Loucy (cell line): Measurements from ENCODE around the gene ST14.

Experiments used
- H2AFZ ChIP-seq: fragments of 200-600 bp; sonication (generic); 2 replicates; pipeline ENCODE4 v1.6.0; 2016; ENCODE audit warnings: antibody characterized with exemption, mild to moderate bottlenecking, low read length, moderate library complexity
- H3F3A ChIP-seq: fragments of 200-600 bp; 2 replicates; pipeline ENCODE4 v1.6.0; 2016; ENCODE audit warnings: antibody characterized with exemption, low read depth, mild to moderate bottlenecking
- H3K27me3 ChIP-seq: fragments of 200-600 bp; sonication (generic); 2 replicates; pipeline ENCODE4 v1.6.1; 2014; ENCODE audit warnings: low read length, mild to moderate bottlenecking; ENCODE audit not compliant: insufficient read depth, poor library complexity, severe bottlenecking
- H3K36me3 ChIP-seq: fragments of 200-600 bp; sonication (generic); 2 replicates; pipeline ENCODE4 v1.6.1; 2016; ENCODE audit warnings: low read length; ENCODE audit not compliant: insufficient read depth
- H3K4me1 ChIP-seq: fragments of 200-600 bp; sonication (generic); 2 replicates; pipeline ENCODE4 v1.5.1; 2014; ENCODE audit warnings: low read length, mild to moderate bottlenecking; ENCODE audit not compliant: insufficient read depth, poor library complexity, severe bottlenecking
- H3K4me2 ChIP-seq: fragments of 200-600 bp; sonication (generic); 2 replicates; pipeline ENCODE4 v1.6.0; 2014; ENCODE audit warnings: antibody characterized with exemption, low read length, low read depth, mild to moderate bottlenecking; ENCODE audit not compliant: poor library complexity, severe bottlenecking
- H3K4me3 ChIP-seq: fragments of 200-600 bp; sonication (generic); 2 replicates; pipeline ENCODE4 v1.5.1; 2014; ENCODE audit warnings: low read length, mild to moderate bottlenecking, mixed read lengths; ENCODE audit not compliant: poor library complexity, severe bottlenecking
- H3K79me2 ChIP-seq: fragments of 200-600 bp; sonication (generic); 2 replicates; pipeline ENCODE4 v1.6.1; 2014; ENCODE audit warnings: low read length; ENCODE audit not compliant: insufficient read depth
- H3K9ac ChIP-seq: fragments of 200-600 bp; sonication (generic); 2 replicates; pipeline ENCODE4 v1.6.0; 2014; ENCODE audit warnings: mild to moderate bottlenecking, low read depth, low read length, moderate library complexity; ENCODE audit not compliant: poor library complexity, severe bottlenecking
- H3K9me2 ChIP-seq: fragments of 200-600 bp; sonication (generic); replicated peaks from 2 replicates; pipeline ENCODE4 v1.6.1; 2016; ENCODE audit warnings: low read depth, low read length, mixed read lengths
- H3K9me3 ChIP-seq: fragments of 200-600 bp; sonication (generic); 2 replicates; pipeline ENCODE4 v1.6.1; 2014; ENCODE audit warnings: mild to moderate bottlenecking, antibody characterized with exemption, low read length, low read depth; ENCODE audit not compliant: insufficient read depth
- H4K20me1 ChIP-seq: fragments of 200-600 bp; sonication (generic); 2 replicates; pipeline ENCODE4 v1.6.0; 2014; ENCODE audit warnings: antibody characterized with exemption, low read length, mild to moderate bottlenecking; ENCODE audit not compliant: insufficient read depth, poor library complexity, severe bottlenecking
- CTCF ChIP-seq: fragments of 200-600 bp; sonication (generic); conservative IDR thresholded peaks from 2 replicates; pipeline ENCODE4 v1.5.1; 2014; ENCODE audit warnings: mild to moderate bottlenecking, antibody characterized with exemption, low read length
- EZH2phosphoT487 ChIP-seq: fragments of 200-600 bp; IDR thresholded peaks from 2 replicates; pipeline ENCODE4 v1.6.1; 2018; ENCODE audit warnings: antibody characterized with exemption, mild to moderate bottlenecking, moderate library complexity, borderline replicate concordance

Gene ST14

GRCh38 chr11:130211144-130211543 lies 51.6 kb downstream of the ST14 start:
- H3K9me3 ChIP-seq, result no peaks in the 10 kb centered on the region
- H3K36me3 ChIP-seq, result no peaks in the 10 kb centered on the region
- no peaks in the 10 kb centered on the region for H3K9me2 ChIP-seq
- H3F3A ChIP-seq, result no peaks in the 10 kb centered on the region
- H3K27me3 ChIP-seq, result no peaks in the 10 kb centered on the region
- no peaks in the 10 kb centered on the region for H3K4me1 ChIP-seq
- no peak overlapping the region for H3K4me3 ChIP-seq
- H2AFZ ChIP-seq, result no peak overlapping the region
- TF ChIP-seq CTCF, result no peak
- no peak for TF ChIP-seq EZH2phosphoT487
- H3K4me2 ChIP-seq, result no peak overlapping the region
- H3K79me2 ChIP-seq, result no peaks in the 10 kb centered on the region
- no peaks in the 10 kb centered on the region for H4K20me1 ChIP-seq
- H3K9ac ChIP-seq, result no peak overlapping the region

- TF ChIP-seq EZH2phosphoT487 (no peak), CTCF (no peak)
- H3K36me3 ChIP-seq, result no peaks in the 10 kb centered on the region
- no peak overlapping the region for H3K4me2 ChIP-seq
- H3K27me3 ChIP-seq, result no peaks in the 10 kb centered on the region
- H3K79me2 ChIP-seq, result no peaks in the 10 kb centered on the region
- H3K9ac ChIP-seq, result no peak overlapping the region
- no peaks in the 10 kb centered on the region for H3F3A ChIP-seq
- H3K9me2 ChIP-seq, result no peaks in the 10 kb centered on the region
- H3K9me3 ChIP-seq, result no peaks in the 10 kb centered on the region
- H2AFZ ChIP-seq, result no peak overlapping the region
- no peak overlapping the region for H3K4me3 ChIP-seq
- H3K4me1 ChIP-seq, result no peaks in the 10 kb centered on the region
- H4K20me1 ChIP-seq, result no peaks in the 10 kb centered on the region
These were observed 52.3 kb downstream of the ST14 start for GRCh38 chr11:130211781-130212401.

- Histone ChIP-seq H3K4me2 (no peak overlapping the region), H3K9me3 (no peaks in the 10 kb centered on the region), H3K79me2 (no peaks in the 10 kb centered on the region), H3F3A (no peaks in the 10 kb centered on the region), H3K9ac (no peak overlapping the region), H3K36me3 (no peaks in the 10 kb centered on the region), H3K4me1 (no peaks in the 10 kb centered on the region), H4K20me1 (no peaks in the 10 kb centered on the region), H3K9me2 (no peaks in the 10 kb centered on the region), H3K27me3 (no peaks in the 10 kb centered on the region), H3K4me3 (no peak overlapping the region), H2AFZ (no peak overlapping the region; the same call in 1 of the 2 replicates)
- no peak for TF ChIP-seq CTCF
- TF ChIP-seq EZH2phosphoT487, result no peak
These were observed 52.9 kb downstream of the ST14 start for GRCh38 chr11:130212431-130212961.
